HepG2 (cell line): ENCODE data around the gene JOSD1. TPM values are rescaled to one million over a fixed set of nuclear protein-coding genes. Genes with fewer than 3 reads are reported as not detected.

Source experiments
- ARHGAP35 ChIP-seq: sonication (generic); formaldehyde crosslinking; IDR thresholded peaks from 2 replicates; pipeline ENCODE4 v1.9.0; 2022; ENCODE audit warnings: mild to moderate bottlenecking, inconsistent platforms, moderate library complexity, missing genetic modification reagents, borderline replicate concordance
- ARID2 ChIP-seq: sonication (generic); formaldehyde crosslinking; IDR thresholded peaks from 2 replicates; pipeline ENCODE4 v1.8.1; 2022; ENCODE audit warnings: mild to moderate bottlenecking, missing genetic modification reagents, borderline replicate concordance
- BCLAF1 ChIP-seq: fragments of 450-650 bp; IDR thresholded peaks from 2 replicates; pipeline ENCODE4 v1.6.1; 2017; ENCODE audit warnings: mild to moderate bottlenecking
- CBX1 ChIP-seq: IDR thresholded peaks from one replicate; pipeline ENCODE4 v1.6.1; 2016; ENCODE audit warnings: antibody characterized with exemption, low read depth
- CEBPG ChIP-seq: IDR thresholded peaks from 2 replicates; pipeline ENCODE4 v1.6.1; 2016
- CHD4 ChIP-seq: fragments of 200-600 bp; sonication (generic); IDR thresholded peaks from 2 replicates; pipeline ENCODE4 v1.7.0; 2017; ENCODE audit warnings: mild to moderate bottlenecking, low read length, borderline replicate concordance
- CREBL2 ChIP-seq: sonication (generic); formaldehyde crosslinking; IDR thresholded peaks from 2 replicates; pipeline ENCODE4 v1.8.1; 2023; ENCODE audit warnings: missing genetic modification reagents, mild to moderate bottlenecking, borderline replicate concordance
- ETS1 ChIP-seq: sonication (generic); formaldehyde crosslinking; IDR thresholded peaks from 2 replicates; pipeline ENCODE4 v1.4.0; 2020; ENCODE audit warnings: missing genetic modification reagents
- HNRNPLL ChIP-seq: fragments of 200-400 bp; formaldehyde crosslinking; IDR thresholded peaks from 2 replicates; pipeline ENCODE4 v1.6.1; 2017; ENCODE audit warnings: mild to moderate bottlenecking, low read depth, low read length; ENCODE audit not compliant: poor library complexity, severe bottlenecking
- JUN ChIP-seq: sonication (generic); formaldehyde crosslinking; IDR thresholded peaks from 2 replicates; pipeline ENCODE4 v1.4.0; 2020; ENCODE audit warnings: mild to moderate bottlenecking, missing genetic modification reagents
- MBD4 ChIP-seq: IDR thresholded peaks from 2 replicates; pipeline ENCODE4 v1.6.1; 2012; ENCODE audit warnings: low read length, inconsistent platforms, borderline replicate concordance
- MIER3 ChIP-seq: IDR thresholded peaks from 2 replicates; pipeline ENCODE4 v1.6.1; 2016; ENCODE audit warnings: missing compliant biosample characterization, borderline replicate concordance
- MLLT10 ChIP-seq: sonication (generic); formaldehyde crosslinking; IDR thresholded peaks from 2 replicates; pipeline ENCODE4 v1.4.0; 2020; ENCODE audit warnings: missing genetic modification reagents
- PAWR ChIP-seq: sonication (generic); formaldehyde crosslinking; IDR thresholded peaks from 2 replicates; pipeline ENCODE4 v1.4.0; 2020; ENCODE audit warnings: missing genetic modification reagents, mild to moderate bottlenecking, borderline replicate concordance
- RFXANK ChIP-seq: IDR thresholded peaks from 2 replicates; pipeline ENCODE4 v1.6.1; 2016
- SP2 ChIP-seq: sonication (generic); formaldehyde crosslinking; IDR thresholded peaks from 2 replicates; pipeline ENCODE4 v1.5.1; 2020; ENCODE audit warnings: mild to moderate bottlenecking, missing genetic modification reagents
- ZBTB1 ChIP-seq: sonication (generic); formaldehyde crosslinking; IDR thresholded peaks from 2 replicates; pipeline ENCODE4 v1.4.0; 2020; ENCODE audit warnings: missing genetic modification reagents, borderline replicate concordance
- ZNF333 ChIP-seq: sonication (generic); formaldehyde crosslinking; IDR thresholded peaks from 2 replicates; pipeline ENCODE4 v1.4.0; 2020; ENCODE audit warnings: mild to moderate bottlenecking, missing genetic modification reagents, borderline replicate concordance
- ZNF335 ChIP-seq: sonication (generic); formaldehyde crosslinking; IDR thresholded peaks from 2 replicates; pipeline ENCODE4 v1.4.0; 2020; ENCODE audit warnings: missing genetic modification reagents
- ZNF615 ChIP-seq: sonication (generic); formaldehyde crosslinking; IDR thresholded peaks from 2 replicates; pipeline ENCODE4 v1.5.0; 2020; ENCODE audit warnings: mild to moderate bottlenecking, missing genetic modification reagents, borderline replicate concordance
- ZNF652 ChIP-seq: IDR thresholded peaks from 2 replicates; pipeline ENCODE4 v1.6.1; 2016; ENCODE audit warnings: low read depth, borderline replicate concordance
- ZSCAN21 ChIP-seq: sonication (generic); formaldehyde crosslinking; IDR thresholded peaks from 2 replicates; pipeline ENCODE4 v1.8.0; 2022; ENCODE audit warnings: mild to moderate bottlenecking, missing genetic modification reagents, moderate library complexity, borderline replicate concordance
- polyA plus RNA-seq, 8 experiments: library from polyadenylated mRNA; depleted of rRNA in 3 of 8; stranded (reverse) in 7 of 8; unstranded in 1 of 8; fragments of >200 nt; fragmentation: Illumina TruSeq in 4 of 8; extraction: Trizol in 4 of 8; gene quantifications; 2 replicates each; pipeline versions ENCODE4 v1.2.1 to v1.2.3, GENCODE V29; 2011 to 2016; ENCODE audit warnings: low read depth in 4 of 8, missing spikeins in 1 of 8, mixed read lengths in 1 of 8; ENCODE audit not compliant: insufficient read depth in 1 of 8
- total RNA-seq, 5 experiments: library from RNA; depleted of rRNA; stranded (reverse); fragments of >200 nt; fragmentation: Illumina TruSeq; extraction: Trizol; gene quantifications; 2 replicates each; pipeline ENCODE4 v1.2.3, GENCODE V29; 2016; ENCODE audit warnings: low read depth in 1 of 5

The JOSD1 gene
- total and polyA plus RNA-seq, 2 of the 13 experiments (the other 11 are each of a cell fraction or from before 2014, with no cell fraction given), result 31.7 to 38.4 TPM

- TF ChIP-seq ZNF652 (CRISPR knock-in tag) (0 out of 2 replicates have a peak, but pooled peaks have one; percentile 20), CHD4 (no peak), HNRNPLL (peak; percentile 75), JUN (no peak), MIER3 (CRISPR knock-in tag) (peak; percentile 84; the same call in 1 of the 2 replicates), ARHGAP35 (CRISPR knock-in tag) (peak; percentile 81), MLLT10 (CRISPR knock-in tag) (0 out of 2 replicates have a peak, but pooled peaks have one; percentile 42), ETS1 (CRISPR knock-in tag) (0 out of 2 replicates have a peak, but pooled peaks have one; percentile 70), ZBTB1 (CRISPR knock-in tag) (no peak), SP2 (CRISPR knock-in tag) (peak; percentile 71), MBD4 (no peak), CBX1 (peak; percentile 78), BCLAF1 (no peak), ZNF335 (CRISPR knock-in tag) (peak; percentile 95), ZNF333 (CRISPR knock-in tag) (0 out of 2 replicates have a peak, but pooled peaks have one; percentile 45), ZNF615 (CRISPR knock-in tag) (peak; percentile 82; the same call in 1 of the 2 replicates), RFXANK (CRISPR knock-in tag) (peak; percentile 62; the same call in 1 of the 2 replicates), CEBPG (peak; percentile 38; the same call in 1 of the 2 replicates), CREBL2 (CRISPR knock-in tag) (no peak), ARID2 (CRISPR knock-in tag) (0 out of 2 replicates have a peak, but pooled peaks have one; percentile 15), PAWR (no peak), ZSCAN21 (peak; percentile 84; the same call in 1 of the 2 replicates)
These were observed 19.0 kb downstream of the JOSD1 start, which contains the start of gene TOMM22 (continued) for GRCh38 chr22:38681582-38682335.
